HG03378 (cell line): ENCODE data around the gene ITPR2.
"Not testable (repeated sequence)": the region's sequence is repeated elsewhere in the genome, so short reads cannot be mapped to it uniquely, and the experiment has no call there.

Experiments
- ATAC-seq: cut with Tn5 transposase; IDR thresholded peaks from one replicate; pipeline ENCODE4 v1.9.1; 2021; ENCODE audit warnings: mild to moderate bottlenecking, moderate library complexity; ENCODE audit not compliant: unreplicated experiment

Gene ITPR2

GRCh38 chr12:26832822-26833742 lies at the start of gene ITPR2:
Gene ITPR2, minus strand, starts transcription at chr12:26833194. Its CDS starts 413 bp downstream, at chr12:26832781.
- peak; percentile 54 for ATAC-seq

- ATAC-seq = no peak
Measured at GRCh38 chr12:26880625-26881024, 47.6 kb upstream of the ITPR2 start.

- peak; percentile 59 for ATAC-seq
Measured at GRCh38 chr12:26878661-26879119, 45.7 kb upstream of the ITPR2 start.

- peak; percentile 56 for ATAC-seq
Measured at GRCh38 chr12:26874501-26875296, 41.7 kb upstream of the ITPR2 start.

GRCh38 chr12:26872625-26873024 lies 39.6 kb upstream of the ITPR2 start:
- ATAC-seq = no peak

- no peak for ATAC-seq
Measured at GRCh38 chr12:26871985-26872384, 39.0 kb upstream of the ITPR2 start.

GRCh38 chr12:26870491-26871419 lies 37.8 kb upstream of the ITPR2 start:
- no peak for ATAC-seq

- ATAC-seq = no peak
Measured at GRCh38 chr12:26869908-26870459, 37.0 kb upstream of the ITPR2 start.

GRCh38 chr12:26869104-26869494 lies 36.1 kb upstream of the ITPR2 start:
- ATAC-seq = no peak

GRCh38 chr12:26868447-26869103 lies 35.6 kb upstream of the ITPR2 start:
- ATAC-seq = no peak

- peak; percentile 77 for ATAC-seq
Measured at GRCh38 chr12:26867080-26867479, 34.1 kb upstream of the ITPR2 start.

GRCh38 chr12:26863515-26863914 lies 30.5 kb upstream of the ITPR2 start:
- ATAC-seq = no peak

- not testable (repeated sequence) for ATAC-seq
Measured at GRCh38 chr12:26862787-26863186, 29.8 kb upstream of the ITPR2 start.

- ATAC-seq = no peak
Measured at GRCh38 chr12:26861690-26862089, 28.7 kb upstream of the ITPR2 start.

GRCh38 chr12:26857465-26858176 lies 24.6 kb upstream of the ITPR2 start:
- no peak for ATAC-seq

GRCh38 chr12:26855337-26855736 lies 22.3 kb upstream of the ITPR2 start:
- ATAC-seq = no peak

GRCh38 chr12:26854031-26854390 lies 21.0 kb upstream of the ITPR2 start:
- no peak for ATAC-seq

GRCh38 chr12:26853303-26854030 lies 20.5 kb upstream of the ITPR2 start:
- ATAC-seq = peak; percentile 59
